HepG2 (cell line): ENCODE measurements around the gene CC2D1A. TPM values are rescaled to one million over a fixed set of nuclear protein-coding genes. Genes with fewer than 3 reads are reported as not detected.

Source experiments
- ATRX ChIP-seq: sonication (generic); formaldehyde crosslinking; IDR thresholded peaks from 2 replicates; pipeline ENCODE4 v1.4.0; 2020; ENCODE audit warnings: missing genetic modification reagents, borderline replicate concordance
- DNMT1 ChIP-seq: sonication (generic); formaldehyde crosslinking; IDR thresholded peaks from 2 replicates; pipeline ENCODE4 v1.5.1; 2020; ENCODE audit warnings: mild to moderate bottlenecking, missing genetic modification reagents
- HDAC2 ChIP-seq: sonication (generic); formaldehyde crosslinking; IDR thresholded peaks from 2 replicates; pipeline ENCODE4 v1.4.0; 2020; ENCODE audit warnings: missing genetic modification reagents
- HMG20B ChIP-seq: conservative IDR thresholded peaks from 2 replicates; pipeline ENCODE4 v1.6.1; 2016; ENCODE audit warnings: missing genetic modification reagents, missing compliant biosample characterization
- HOMEZ ChIP-seq: IDR thresholded peaks from 2 replicates; pipeline ENCODE4 v1.6.1; 2016; ENCODE audit warnings: low read depth
- MAZ ChIP-seq, 2 experiments: sonication (generic) in 1 of 2; formaldehyde crosslinking in 1 of 2; IDR thresholded peaks; 2 replicates each; pipeline versions ENCODE4 v1.5.0 to v1.6.1; 2012 to 2020; ENCODE audit warnings: low read depth in 2 of 2, mild to moderate bottlenecking in 2 of 2, borderline replicate concordance in 1 of 2, improper control_type of control experiment in 1 of 2, low read length in 1 of 2, missing genetic modification reagents in 1 of 2, moderate library complexity in 1 of 2
- NBN ChIP-seq: fragments of 450-650 bp; conservative IDR thresholded peaks from 2 replicates; pipeline ENCODE4 v1.6.1; 2017
- RBM22 ChIP-seq: fragments of 200-400 bp; formaldehyde crosslinking; optimal IDR thresholded peaks from 2 replicates; pipeline ENCODE3; 2017; ENCODE audit warnings: mild to moderate bottlenecking, low read length, moderate library complexity
- REST ChIP-seq, 2 experiments: IDR thresholded peaks; 2 replicates each; pipeline ENCODE4 v1.6.1; 2011 to 2012; ENCODE audit warnings: low read length in 2 of 2, borderline replicate concordance in 1 of 2, low read depth in 1 of 2, mild to moderate bottlenecking in 1 of 2, moderate library complexity in 1 of 2
- RNF2 ChIP-seq: fragments of 450-650 bp; conservative IDR thresholded peaks from 2 replicates; pipeline ENCODE4 v1.6.1; 2016; ENCODE audit warnings: low read depth
- SIX4 ChIP-seq: sonication (generic); formaldehyde crosslinking; IDR thresholded peaks from 2 replicates; pipeline ENCODE4 v1.4.0; 2020; ENCODE audit warnings: missing genetic modification reagents
- SP140L ChIP-seq: sonication (generic); formaldehyde crosslinking; IDR thresholded peaks from 2 replicates; pipeline ENCODE4 v1.4.0; 2020; ENCODE audit warnings: missing genetic modification reagents, borderline replicate concordance
- THRA ChIP-seq: sonication (generic); formaldehyde crosslinking; IDR thresholded peaks from 2 replicates; pipeline ENCODE4 v1.4.0; 2020; ENCODE audit warnings: missing genetic modification reagents, borderline replicate concordance
- U2AF2 ChIP-seq: fragments of 200-400 bp; formaldehyde crosslinking; IDR thresholded peaks from 2 replicates; pipeline ENCODE4 v1.6.1; 2017; ENCODE audit warnings: low read depth, mild to moderate bottlenecking, low read length
- ZBTB1 ChIP-seq: sonication (generic); formaldehyde crosslinking; IDR thresholded peaks from 2 replicates; pipeline ENCODE4 v1.4.0; 2020; ENCODE audit warnings: missing genetic modification reagents, borderline replicate concordance
- ZFP36 ChIP-seq: fragments of 150-350 bp; IDR thresholded peaks from 2 replicates; pipeline ENCODE4 v1.6.1; 2018; ENCODE audit warnings: borderline replicate concordance, low read length, low read depth; ENCODE audit not compliant: partially characterized antibody
- ZNF121 ChIP-seq: sonication (generic); formaldehyde crosslinking; IDR thresholded peaks from 2 replicates; pipeline ENCODE4 v1.5.0; 2020; ENCODE audit warnings: mild to moderate bottlenecking, missing genetic modification reagents
- ZNF362 ChIP-seq: sonication (generic); formaldehyde crosslinking; IDR thresholded peaks from 2 replicates; pipeline ENCODE4 v1.4.0; 2020; ENCODE audit warnings: missing genetic modification reagents, mild to moderate bottlenecking, borderline replicate concordance
- ZNF720 ChIP-seq: sonication (generic); formaldehyde crosslinking; IDR thresholded peaks from 2 replicates; pipeline ENCODE4 v1.4.0; 2020; ENCODE audit warnings: missing genetic modification reagents
- ZNF773 ChIP-seq: sonication (generic); formaldehyde crosslinking; IDR thresholded peaks from 2 replicates; pipeline ENCODE4 v1.4.0; 2020; ENCODE audit warnings: missing genetic modification reagents, borderline replicate concordance
- polyA plus RNA-seq, 8 experiments: library from polyadenylated mRNA; depleted of rRNA in 3 of 8; stranded (reverse) in 7 of 8; unstranded in 1 of 8; fragments of >200 nt; fragmentation: Illumina TruSeq in 4 of 8; extraction: Trizol in 4 of 8; gene quantifications; 2 replicates each; pipeline versions ENCODE4 v1.2.1 to v1.2.3, GENCODE V29; 2011 to 2016; ENCODE audit warnings: low read depth in 4 of 8, missing spikeins in 1 of 8, mixed read lengths in 1 of 8; ENCODE audit not compliant: insufficient read depth in 1 of 8
- total RNA-seq, 5 experiments: library from RNA; depleted of rRNA; stranded (reverse); fragments of >200 nt; fragmentation: Illumina TruSeq; extraction: Trizol; gene quantifications; 2 replicates each; pipeline ENCODE4 v1.2.3, GENCODE V29; 2016; ENCODE audit warnings: low read depth in 1 of 5

The CC2D1A gene
- total and polyA plus RNA-seq, 2 of the 13 experiments (the other 11 are each of a cell fraction or from before 2014, with no cell fraction given) = 9.7 to 11.5 TPM

- peak; percentile 57; the same call in 1 of the 2 replicates for TF ChIP-seq ZNF362
- TF ChIP-seq DNMT1 (CRISPR knock-in tag) = no peak
- TF ChIP-seq RBM22 = no peak
- no peak for TF ChIP-seq HOMEZ (CRISPR knock-in tag)
- TF ChIP-seq ZNF720 (CRISPR knock-in tag) = no peak
- peak; percentile 87; the same call in 1 of the 2 replicates for TF ChIP-seq SP140L (CRISPR knock-in tag)
- TF ChIP-seq U2AF2 = no peak
- no peak for TF ChIP-seq NBN
- TF ChIP-seq ZBTB1 (CRISPR knock-in tag) = no peak
- TF ChIP-seq RNF2 = no peak
- TF ChIP-seq ZFP36 = no peak
- TF ChIP-seq MAZ (IDR thresholded peaks at IDR 0.05; ENCODE audit: borderline replicate concordance, low read depth, low read length) = peak; percentile 83
- peak; percentile 76 for TF ChIP-seq MAZ (CRISPR knock-in tag; IDR thresholded peaks at IDR 0.05; ENCODE audit: low read depth)
- TF ChIP-seq HDAC2 (CRISPR knock-in tag) = peak; percentile 63; the same call in 1 of the 2 replicates
- no peak for TF ChIP-seq ZNF121 (CRISPR knock-in tag)
- no peak for TF ChIP-seq REST (IDR thresholded peaks at IDR 0.05; ENCODE audit: borderline replicate concordance in 1 of 2, low read depth in 1 of 2, low read length in 2 of 2)
- no peak for TF ChIP-seq SIX4
- TF ChIP-seq ZNF773 (CRISPR knock-in tag) = no peak
- no peak for TF ChIP-seq HMG20B (CRISPR knock-in tag)
- TF ChIP-seq ATRX (CRISPR knock-in tag) = no peak
- TF ChIP-seq THRA = no peak
These were observed 25.6 kb upstream of the CC2D1A start (continued) for GRCh38 chr19:13880059-13881043.
